ENCODE data around the gene RTP3. TPM values are rescaled to one million over a fixed set of nuclear protein-coding genes. Genes with fewer than 3 reads are reported as not detected.

Gene RTP3
- total and polyA plus RNA-seq, 2 experiments from 2014 or later = 0.16 TPM; not detected in 1

DNA sequence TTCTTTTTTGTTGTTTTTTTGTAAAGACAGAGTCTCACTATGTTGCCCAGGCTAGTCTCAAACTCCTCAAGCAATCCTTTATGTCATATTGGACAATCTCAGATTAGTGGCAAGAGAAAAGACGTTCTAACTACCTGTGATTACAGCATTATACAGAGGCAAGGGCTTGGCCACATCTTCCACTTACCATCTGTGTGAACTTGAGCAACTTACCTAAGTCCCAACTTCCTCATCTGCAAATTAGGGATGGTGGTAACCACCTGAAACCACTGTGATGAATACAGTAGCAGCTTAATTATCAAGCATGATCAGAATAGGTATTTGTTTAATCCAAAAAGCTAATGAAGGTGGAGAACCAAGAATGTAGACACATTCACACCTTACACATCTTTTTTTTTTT is 52.2 kb downstream of the RTP3 start (continued):
- TF ChIP-seq, protein P1, sequence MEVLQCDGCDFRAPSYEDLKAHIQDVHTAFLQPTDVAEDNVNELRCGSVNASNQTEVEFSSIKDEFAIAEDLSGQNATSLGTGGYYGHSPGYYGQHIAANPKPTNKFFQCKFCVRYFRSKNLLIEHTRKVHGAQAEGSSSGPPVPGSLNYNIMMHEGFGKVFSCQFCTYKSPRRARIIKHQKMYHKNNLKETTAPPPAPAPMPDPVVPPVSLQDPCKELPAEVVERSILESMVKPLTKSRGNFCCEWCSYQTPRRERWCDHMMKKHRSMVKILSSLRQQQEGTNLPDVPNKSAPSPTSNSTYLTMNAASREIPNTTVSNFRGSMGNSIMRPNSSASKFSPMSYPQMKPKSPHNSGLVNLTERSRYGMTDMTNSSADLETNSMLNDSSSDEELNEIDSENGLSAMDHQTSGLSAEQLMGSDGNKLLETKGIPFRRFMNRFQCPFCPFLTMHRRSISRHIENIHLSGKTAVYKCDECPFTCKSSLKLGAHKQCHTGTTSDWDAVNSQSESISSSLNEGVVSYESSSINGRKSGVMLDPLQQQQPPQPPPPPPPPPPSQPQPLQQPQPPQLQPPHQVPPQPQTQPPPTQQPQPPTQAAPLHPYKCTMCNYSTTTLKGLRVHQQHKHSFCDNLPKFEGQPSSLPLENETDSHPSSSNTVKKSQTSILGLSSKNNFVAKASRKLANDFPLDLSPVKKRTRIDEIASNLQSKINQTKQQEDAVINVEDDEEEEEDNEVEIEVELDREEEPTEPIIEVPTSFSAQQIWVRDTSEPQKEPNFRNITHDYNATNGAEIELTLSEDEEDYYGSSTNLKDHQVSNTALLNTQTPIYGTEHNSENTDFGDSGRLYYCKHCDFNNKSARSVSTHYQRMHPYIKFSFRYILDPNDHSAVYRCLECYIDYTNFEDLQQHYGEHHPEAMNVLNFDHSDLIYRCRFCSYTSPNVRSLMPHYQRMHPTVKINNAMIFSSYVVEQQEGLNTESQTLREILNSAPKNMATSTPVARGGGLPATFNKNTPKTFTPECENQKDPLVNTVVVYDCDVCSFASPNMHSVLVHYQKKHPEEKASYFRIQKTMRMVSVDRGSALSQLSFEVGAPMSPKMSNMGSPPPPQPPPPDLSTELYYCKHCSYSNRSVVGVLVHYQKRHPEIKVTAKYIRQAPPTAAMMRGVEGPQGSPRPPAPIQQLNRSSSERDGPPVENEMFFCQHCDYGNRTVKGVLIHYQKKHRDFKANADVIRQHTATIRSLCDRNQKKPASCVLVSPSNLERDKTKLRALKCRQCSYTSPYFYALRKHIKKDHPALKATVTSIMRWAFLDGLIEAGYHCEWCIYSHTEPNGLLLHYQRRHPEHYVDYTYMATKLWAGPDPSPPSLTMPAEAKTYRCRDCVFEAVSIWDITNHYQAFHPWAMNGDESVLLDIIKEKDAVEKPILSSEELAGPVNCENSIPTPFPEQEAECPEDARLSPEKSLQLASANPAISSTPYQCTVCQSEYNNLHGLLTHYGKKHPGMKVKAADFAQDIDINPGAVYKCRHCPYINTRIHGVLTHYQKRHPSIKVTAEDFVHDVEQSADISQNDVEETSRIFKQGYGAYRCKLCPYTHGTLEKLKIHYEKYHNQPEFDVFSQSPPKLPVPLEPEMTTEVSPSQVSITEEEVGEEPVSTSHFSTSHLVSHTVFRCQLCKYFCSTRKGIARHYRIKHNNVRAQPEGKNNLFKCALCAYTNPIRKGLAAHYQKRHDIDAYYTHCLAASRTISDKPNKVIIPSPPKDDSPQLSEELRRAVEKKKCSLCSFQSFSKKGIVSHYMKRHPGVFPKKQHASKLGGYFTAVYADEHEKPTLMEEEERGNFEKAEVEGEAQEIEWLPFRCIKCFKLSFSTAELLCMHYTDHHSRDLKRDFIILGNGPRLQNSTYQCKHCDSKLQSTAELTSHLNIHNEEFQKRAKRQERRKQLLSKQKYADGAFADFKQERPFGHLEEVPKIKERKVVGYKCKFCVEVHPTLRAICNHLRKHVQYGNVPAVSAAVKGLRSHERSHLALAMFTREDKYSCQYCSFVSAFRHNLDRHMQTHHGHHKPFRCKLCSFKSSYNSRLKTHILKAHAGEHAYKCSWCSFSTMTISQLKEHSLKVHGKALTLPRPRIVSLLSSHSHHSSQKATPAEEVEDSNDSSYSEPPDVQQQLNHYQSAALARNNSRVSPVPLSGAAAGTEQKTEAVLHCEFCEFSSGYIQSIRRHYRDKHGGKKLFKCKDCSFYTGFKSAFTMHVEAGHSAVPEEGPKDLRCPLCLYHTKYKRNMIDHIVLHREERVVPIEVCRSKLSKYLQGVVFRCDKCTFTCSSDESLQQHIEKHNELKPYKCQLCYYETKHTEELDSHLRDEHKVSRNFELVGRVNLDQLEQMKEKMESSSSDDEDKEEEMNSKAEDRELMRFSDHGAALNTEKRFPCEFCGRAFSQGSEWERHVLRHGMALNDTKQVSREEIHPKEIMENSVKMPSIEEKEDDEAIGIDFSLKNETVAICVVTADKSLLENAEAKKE (CRISPR knock-in tag; IDR thresholded peaks at IDR 0.05) = no peak
- no peak for TF ChIP-seq POLR2AphosphoS5 (IDR thresholded peaks at IDR 0.05; ENCODE audit: low read depth)
- TF ChIP-seq NANOG (IDR thresholded peaks at IDR 0.05; ENCODE audit: borderline replicate concordance) = no peak
- TF ChIP-seq ZNF331 (CRISPR knock-in tag; IDR thresholded peaks at IDR 0.05; ENCODE audit: low read depth) = no peak
- no peak for TF ChIP-seq EZH2 (IDR thresholded peaks at IDR 0.05; ENCODE audit: low read depth, unreplicated experiment)

Other genes starting within 250 kb of the RTP3 start
- gene CCR2, start 143.9 kb upstream of the RTP3 start, total RNA-seq (2014; rRNA removed; shearing (Covaris generic)) = not detected in 2 replicates
- gene CCR2, start 143.9 kb upstream of the RTP3 start, polyA plus RNA-seq (2016; fragmentation: Nextera tagmentation; extraction: Ambion mirVana) = not detected in 2 replicates
- gene CCR5, start 127.0 kb upstream of the RTP3 start, total RNA-seq (2014; rRNA removed; shearing (Covaris generic)) = not detected in 2 replicates
- gene CCR5, start 127.0 kb upstream of the RTP3 start, polyA plus RNA-seq (2016; fragmentation: Nextera tagmentation; extraction: Ambion mirVana) = not detected in 2 replicates
- gene CCRL2, start 90.7 kb upstream of the RTP3 start, total RNA-seq (2014; rRNA removed; shearing (Covaris generic)) = not detected in 2 replicates
- gene CCRL2, start 90.7 kb upstream of the RTP3 start, polyA plus RNA-seq (2016; fragmentation: Nextera tagmentation; extraction: Ambion mirVana) = not detected in 2 replicates
- gene LTF, start 33.1 kb upstream of the RTP3 start, total RNA-seq (2014; rRNA removed; shearing (Covaris generic)) = 1.3 and 3.5 TPM in 2 replicates
- gene LTF, start 33.1 kb upstream of the RTP3 start, polyA plus RNA-seq (2016; fragmentation: Nextera tagmentation; extraction: Ambion mirVana) = 0.73 and 0.89 TPM in 2 replicates
- 5.5 and 7.1 TPM in 2 replicates for gene LRRC2, start 68.3 kb downstream of the RTP3 start, total RNA-seq (2014; rRNA removed; shearing (Covaris generic))
- gene LRRC2, start 68.3 kb downstream of the RTP3 start, polyA plus RNA-seq (2016; fragmentation: Nextera tagmentation; extraction: Ambion mirVana) = 4.0 and 6.5 TPM in 2 replicates
- not detected in 2 replicates for gene FAM240A, start 114.5 kb downstream of the RTP3 start, total RNA-seq (2014; rRNA removed; shearing (Covaris generic))
- 0.18 TPM in 1 of 2 replicates, not detected in the other for gene FAM240A, start 114.5 kb downstream of the RTP3 start, polyA plus RNA-seq (2016; fragmentation: Nextera tagmentation; extraction: Ambion mirVana)
- 8.7 and 11.8 TPM in 2 replicates for gene ALS2CL, start 195.7 kb downstream of the RTP3 start, total RNA-seq (2014; rRNA removed; shearing (Covaris generic))
- 2.6 and 3.4 TPM in 2 replicates for gene ALS2CL, start 195.7 kb downstream of the RTP3 start, polyA plus RNA-seq (2016; fragmentation: Nextera tagmentation; extraction: Ambion mirVana)
- gene TMIE, start 203.4 kb downstream of the RTP3 start, total RNA-seq (2014; rRNA removed; shearing (Covaris generic)) = 0.16 and 1.2 TPM in 2 replicates
- 0.70 and 0.84 TPM in 2 replicates for gene TMIE, start 203.4 kb downstream of the RTP3 start, polyA plus RNA-seq (2016; fragmentation: Nextera tagmentation; extraction: Ambion mirVana)
- 1.4 and 1.5 TPM in 2 replicates for gene PRSS50, start 219.9 kb downstream of the RTP3 start, total RNA-seq (2014; rRNA removed; shearing (Covaris generic))
- 0.50 and 0.60 TPM in 2 replicates for gene PRSS50, start 219.9 kb downstream of the RTP3 start, polyA plus RNA-seq (2016; fragmentation: Nextera tagmentation; extraction: Ambion mirVana)

Measured in GM23338 (cell line).